HepG2 (cell line): ENCODE measurements around the gene PSMB11. TPM values are rescaled to one million over a fixed set of nuclear protein-coding genes. Genes with fewer than 3 reads are reported as not detected.

Experiments used
- CC2D1A ChIP-seq: sonication (generic); formaldehyde crosslinking; IDR thresholded peaks from 2 replicates; pipeline ENCODE4 v1.8.1; 2023; ENCODE audit warnings: mild to moderate bottlenecking, missing genetic modification reagents
- FOXA1 ChIP-seq, 2 experiments: fragments of 450-650 bp in 1 of 2; sonication (generic) in 1 of 2; formaldehyde crosslinking in 1 of 2; IDR thresholded peaks; 2 replicates each; pipeline versions ENCODE4 v1.4.0 to v1.6.1; 2016 to 2020; ENCODE audit warnings: missing genetic modification reagents in 1 of 2
- MAFF ChIP-seq: IDR thresholded peaks from 2 replicates; pipeline ENCODE4 v1.6.1; 2011; ENCODE audit warnings: low read depth, low read length, improper control_type of control experiment
- MAFK ChIP-seq, 2 experiments: IDR thresholded peaks in 1 of 2; conservative IDR thresholded peaks in 1 of 2; 2 replicates each; pipeline ENCODE4 v1.6.1; 2011; ENCODE audit warnings: improper control_type of control experiment in 2 of 2, low read length in 2 of 2
- NRL ChIP-seq: sonication (generic); formaldehyde crosslinking; IDR thresholded peaks from 2 replicates; pipeline ENCODE4 v1.5.0; 2020; ENCODE audit warnings: missing genetic modification reagents, mild to moderate bottlenecking, moderate library complexity, borderline replicate concordance
- ONECUT2 ChIP-seq: sonication (generic); formaldehyde crosslinking; IDR thresholded peaks from 2 replicates; pipeline ENCODE4 v1.4.0; 2020; ENCODE audit warnings: missing genetic modification reagents
- PHF5A ChIP-seq: IDR thresholded peaks from one replicate; pipeline ENCODE4 v1.6.1; 2018; ENCODE audit warnings: low read depth, missing genetic modification reagents; ENCODE audit not compliant: unreplicated experiment
- POLR2AphosphoS5 ChIP-seq: IDR thresholded peaks from 2 replicates; pipeline ENCODE4 v1.6.1; 2012; ENCODE audit warnings: low read depth, low read length
- RBFOX2 ChIP-seq: fragments of 200-400 bp; formaldehyde crosslinking; IDR thresholded peaks from 2 replicates; pipeline ENCODE4 v1.6.1; 2017; ENCODE audit warnings: low read depth, mild to moderate bottlenecking, low read length
- RNF2 ChIP-seq: fragments of 450-650 bp; conservative IDR thresholded peaks from 2 replicates; pipeline ENCODE4 v1.6.1; 2016; ENCODE audit warnings: low read depth
- RXRA ChIP-seq: sonication (generic); formaldehyde crosslinking; IDR thresholded peaks from 2 replicates; pipeline ENCODE4 v1.5.1; 2020; ENCODE audit warnings: missing genetic modification reagents
- SOX13 ChIP-seq, 3 experiments: fragments of 450-650 bp in 1 of 3; sonication (generic) in 1 of 3; formaldehyde crosslinking in 1 of 3; IDR thresholded peaks in 2 of 3; conservative IDR thresholded peaks in 1 of 3; 2 replicates each; pipeline versions ENCODE4 v1.5.0 to v1.6.1; 2016 to 2020; ENCODE audit warnings: antibody characterized with exemption in 1 of 3, mild to moderate bottlenecking in 1 of 3, missing compliant biosample characterization in 1 of 3, missing genetic modification reagents in 1 of 3, moderate library complexity in 1 of 3
- TCF12 ChIP-seq, 2 experiments: fragments of 450-650 bp in 1 of 2; sonication (generic) in 1 of 2; formaldehyde crosslinking in 1 of 2; IDR thresholded peaks; 2 replicates each; pipeline versions ENCODE4 v1.6.1 to v1.8.0; 2017 to 2022; ENCODE audit warnings: antibody characterized with exemption in 1 of 2, mild to moderate bottlenecking in 1 of 2, missing genetic modification reagents in 1 of 2, moderate library complexity in 1 of 2
- ZNF891 ChIP-seq: sonication (generic); formaldehyde crosslinking; IDR thresholded peaks from 2 replicates; pipeline ENCODE4 v1.5.0; 2020; ENCODE audit warnings: mild to moderate bottlenecking, missing genetic modification reagents
- ZSCAN30 ChIP-seq: sonication (generic); formaldehyde crosslinking; IDR thresholded peaks from 2 replicates; pipeline ENCODE4 v1.5.0; 2020; ENCODE audit warnings: mild to moderate bottlenecking, missing genetic modification reagents
- polyA plus RNA-seq, 8 experiments: library from polyadenylated mRNA; depleted of rRNA in 3 of 8; stranded (reverse) in 7 of 8; unstranded in 1 of 8; fragments of >200 nt; fragmentation: Illumina TruSeq in 4 of 8; extraction: Trizol in 4 of 8; gene quantifications; 2 replicates each; pipeline versions ENCODE4 v1.2.1 to v1.2.3, GENCODE V29; 2011 to 2016; ENCODE audit warnings: low read depth in 4 of 8, missing spikeins in 1 of 8, mixed read lengths in 1 of 8; ENCODE audit not compliant: insufficient read depth in 1 of 8
- total RNA-seq, 5 experiments: library from RNA; depleted of rRNA; stranded (reverse); fragments of >200 nt; fragmentation: Illumina TruSeq; extraction: Trizol; gene quantifications; 2 replicates each; pipeline ENCODE4 v1.2.3, GENCODE V29; 2016; ENCODE audit warnings: low read depth in 1 of 5
- TF ChIP-seq, protein P1 (sequence below), 2 experiments: fragments of 450-650 bp in 1 of 2; sonication (generic) in 1 of 2; formaldehyde crosslinking in 1 of 2; IDR thresholded peaks; 2 replicates each; pipeline versions ENCODE4 v1.6.1 to v1.8.0; 2016 to 2022; ENCODE audit warnings: antibody characterized with exemption in 1 of 2, mild to moderate bottlenecking in 1 of 2, missing genetic modification reagents in 1 of 2
- TF ChIP-seq, protein P2 (sequence below): sonication (generic); formaldehyde crosslinking; conservative IDR thresholded peaks from 2 replicates; pipeline ENCODE4 v1.8.1; 2023; ENCODE audit warnings: missing genetic modification reagents

The PSMB11 gene
- total and polyA plus RNA-seq, 2 of the 13 experiments (the other 11 are each of a cell fraction or from before 2014, with no cell fraction given) = not detected

DNA sequence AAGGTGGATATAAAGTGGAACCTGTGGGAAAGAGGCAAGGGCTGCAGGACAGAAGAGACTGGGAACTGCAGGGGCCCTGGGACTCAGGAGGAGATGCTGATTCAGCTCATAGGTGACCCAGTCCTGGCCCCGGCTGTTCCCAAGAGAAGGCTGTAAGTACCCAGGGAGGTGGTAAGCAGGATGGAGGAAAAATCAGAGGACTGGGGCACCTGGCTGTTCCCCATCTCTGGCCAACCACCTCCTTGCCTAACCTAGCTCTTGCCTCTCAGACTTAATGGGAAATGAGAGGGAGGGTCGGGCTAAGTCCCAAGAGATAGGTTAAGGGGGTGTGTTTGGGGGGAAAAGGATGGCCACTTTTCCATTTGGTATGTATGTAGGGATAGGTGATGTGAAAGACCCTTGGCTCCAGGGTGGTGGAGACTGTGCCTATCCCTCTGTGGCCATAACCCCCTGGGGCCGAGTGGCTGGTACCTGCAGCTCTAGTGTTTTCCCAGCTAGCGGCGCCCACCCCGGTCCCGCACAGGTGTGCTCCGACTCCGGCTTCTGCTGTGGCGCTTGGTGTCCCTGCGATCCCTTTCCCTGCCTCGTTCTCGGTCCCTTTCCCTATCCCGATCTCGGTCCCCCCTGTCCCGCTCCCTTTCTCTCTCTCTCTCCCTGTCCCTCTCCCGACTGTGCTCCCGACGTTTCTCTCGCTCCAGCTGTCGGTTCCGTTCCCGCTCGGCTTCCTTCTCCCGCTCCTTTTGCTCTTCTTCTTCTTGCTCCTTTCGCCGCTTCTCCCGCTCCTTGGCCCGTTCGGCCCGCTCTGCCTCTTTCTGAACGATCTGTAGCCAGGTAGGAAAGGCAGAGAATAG lies 16.9 kb downstream of the PSMB11 start (continued):
- peak; percentile 20; the same call in 1 of the 2 replicates for TF ChIP-seq POLR2AphosphoS5
- no peak for TF ChIP-seq CC2D1A (CRISPR knock-in tag)
- TF ChIP-seq FOXA1 (IDR thresholded peaks at IDR 0.05) = 0 out of 2 replicates have a peak, but pooled peaks have one; percentile 15
- TF ChIP-seq FOXA1 (CRISPR knock-in tag; IDR thresholded peaks at IDR 0.05) = no peak
- TF ChIP-seq RBFOX2 = peak; percentile 66
- no peak for TF ChIP-seq RXRA (CRISPR knock-in tag)
- TF ChIP-seq ONECUT2 = no peak
- 0 out of 2 replicates have a peak, but pooled peaks have one; percentile 21 for TF ChIP-seq NRL (CRISPR knock-in tag)
- TF ChIP-seq SOX13 (IDR thresholded peaks at IDR 0.05) = no peak
- no peak for TF ChIP-seq SOX13 (CRISPR knock-in tag; conservative IDR thresholded peaks at IDR 0.05 in 1 of 2, IDR thresholded peaks at IDR 0.05 in 1 of 2)
- no peak for TF ChIP-seq TCF12 (IDR thresholded peaks at IDR 0.05)
- TF ChIP-seq TCF12 (CRISPR knock-in tag; IDR thresholded peaks at IDR 0.05) = no peak
- peak; percentile 26 for TF ChIP-seq MAFF
- TF ChIP-seq, protein P1, sequence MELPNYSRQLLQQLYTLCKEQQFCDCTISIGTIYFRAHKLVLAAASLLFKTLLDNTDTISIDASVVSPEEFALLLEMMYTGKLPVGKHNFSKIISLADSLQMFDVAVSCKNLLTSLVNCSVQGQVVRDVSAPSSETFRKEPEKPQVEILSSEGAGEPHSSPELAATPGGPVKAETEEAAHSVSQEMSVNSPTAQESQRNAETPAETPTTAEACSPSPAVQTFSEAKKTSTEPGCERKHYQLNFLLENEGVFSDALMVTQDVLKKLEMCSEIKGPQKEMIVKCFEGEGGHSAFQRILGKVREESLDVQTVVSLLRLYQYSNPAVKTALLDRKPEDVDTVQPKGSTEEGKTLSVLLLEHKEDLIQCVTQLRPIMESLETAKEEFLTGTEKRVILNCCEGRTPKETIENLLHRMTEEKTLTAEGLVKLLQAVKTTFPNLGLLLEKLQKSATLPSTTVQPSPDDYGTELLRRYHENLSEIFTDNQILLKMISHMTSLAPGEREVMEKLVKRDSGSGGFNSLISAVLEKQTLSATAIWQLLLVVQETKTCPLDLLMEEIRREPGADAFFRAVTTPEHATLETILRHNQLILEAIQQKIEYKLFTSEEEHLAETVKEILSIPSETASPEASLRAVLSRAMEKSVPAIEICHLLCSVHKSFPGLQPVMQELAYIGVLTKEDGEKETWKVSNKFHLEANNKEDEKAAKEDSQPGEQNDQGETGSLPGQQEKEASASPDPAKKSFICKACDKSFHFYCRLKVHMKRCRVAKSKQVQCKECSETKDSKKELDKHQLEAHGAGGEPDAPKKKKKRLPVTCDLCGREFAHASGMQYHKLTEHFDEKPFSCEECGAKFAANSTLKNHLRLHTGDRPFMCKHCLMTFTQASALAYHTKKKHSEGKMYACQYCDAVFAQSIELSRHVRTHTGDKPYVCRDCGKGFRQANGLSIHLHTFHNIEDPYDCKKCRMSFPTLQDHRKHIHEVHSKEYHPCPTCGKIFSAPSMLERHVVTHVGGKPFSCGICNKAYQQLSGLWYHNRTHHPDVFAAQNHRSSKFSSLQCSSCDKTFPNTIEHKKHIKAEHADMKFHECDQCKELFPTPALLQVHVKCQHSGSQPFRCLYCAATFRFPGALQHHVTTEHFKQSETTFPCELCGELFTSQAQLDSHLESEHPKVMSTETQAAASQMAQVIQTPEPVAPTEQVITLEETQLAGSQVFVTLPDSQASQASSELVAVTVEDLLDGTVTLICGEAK (IDR thresholded peaks at IDR 0.05) = no peak
- TF ChIP-seq, protein P1 (CRISPR knock-in tag; IDR thresholded peaks at IDR 0.05) = peak; percentile 42; the same call in 1 of the 2 replicates
- TF ChIP-seq PHF5A = peak; percentile 4
- peak in 1 of 2 experiments; percentile 47; a peak in 3 of 4 replicates for TF ChIP-seq MAFK (conservative IDR thresholded peaks at IDR 0.05 in 1 of 2, IDR thresholded peaks at IDR 0.05 in 1 of 2; ENCODE audit: low read length in 2 of 2)
- TF ChIP-seq RNF2 = no peak
- TF ChIP-seq ZNF891 (CRISPR knock-in tag) = 0 out of 2 replicates have a peak, but pooled peaks have one; percentile 26
- no peak for TF ChIP-seq ZSCAN30 (CRISPR knock-in tag)
- TF ChIP-seq, protein P2, sequence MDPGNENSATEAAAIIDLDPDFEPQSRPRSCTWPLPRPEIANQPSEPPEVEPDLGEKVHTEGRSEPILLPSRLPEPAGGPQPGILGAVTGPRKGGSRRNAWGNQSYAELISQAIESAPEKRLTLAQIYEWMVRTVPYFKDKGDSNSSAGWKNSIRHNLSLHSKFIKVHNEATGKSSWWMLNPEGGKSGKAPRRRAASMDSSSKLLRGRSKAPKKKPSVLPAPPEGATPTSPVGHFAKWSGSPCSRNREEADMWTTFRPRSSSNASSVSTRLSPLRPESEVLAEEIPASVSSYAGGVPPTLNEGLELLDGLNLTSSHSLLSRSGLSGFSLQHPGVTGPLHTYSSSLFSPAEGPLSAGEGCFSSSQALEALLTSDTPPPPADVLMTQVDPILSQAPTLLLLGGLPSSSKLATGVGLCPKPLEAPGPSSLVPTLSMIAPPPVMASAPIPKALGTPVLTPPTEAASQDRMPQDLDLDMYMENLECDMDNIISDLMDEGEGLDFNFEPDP (CRISPR knock-in tag) = 0 out of 2 replicates have a peak, but pooled peaks have one; percentile 15
